ENCODE measurements around the gene GAB2.

DNA sequence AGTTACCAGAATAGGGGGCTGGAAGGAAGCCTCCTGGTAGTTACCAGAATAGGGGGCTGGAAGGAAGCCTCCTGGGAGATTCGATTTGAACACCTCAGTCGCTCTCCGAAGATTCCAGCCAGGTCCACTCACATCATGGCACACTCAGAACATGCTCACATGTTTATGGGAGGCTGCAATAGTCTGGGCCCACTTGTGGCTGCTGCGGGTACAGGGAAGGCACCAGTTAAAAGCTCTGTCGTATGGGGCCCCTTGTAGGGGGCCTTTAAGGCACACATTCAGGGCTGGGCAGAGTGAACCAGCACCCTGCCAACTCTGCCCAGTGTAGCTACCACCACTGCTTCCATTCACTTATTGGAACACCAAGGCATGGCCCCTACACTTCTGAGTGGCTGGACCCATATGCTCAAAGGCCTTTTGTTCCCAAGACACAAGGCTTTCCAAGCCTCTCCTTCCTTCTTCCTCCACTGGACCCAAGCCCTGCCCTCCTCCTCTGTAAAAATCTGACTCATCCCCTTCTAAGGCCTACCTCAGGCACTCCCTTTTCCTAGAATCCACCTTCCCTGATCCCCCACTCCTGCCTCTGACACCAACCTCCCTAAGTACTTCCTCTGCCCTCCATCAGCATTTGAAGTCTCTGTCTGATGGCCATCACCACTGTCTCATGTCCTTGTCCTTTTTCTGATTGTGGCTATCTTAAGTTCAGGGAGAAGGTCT lies 200.9 kb downstream of the GAB2 start:
- TF ChIP-seq CTCF (IDR thresholded peaks at IDR 0.05): no peak
- no peak for TF ChIP-seq POLR2A (IDR thresholded peaks at IDR 0.05)

Measured in thyroid gland (tissue), 4 donors.